Measurements from ENCODE around the gene MEIOB.

DNA sequence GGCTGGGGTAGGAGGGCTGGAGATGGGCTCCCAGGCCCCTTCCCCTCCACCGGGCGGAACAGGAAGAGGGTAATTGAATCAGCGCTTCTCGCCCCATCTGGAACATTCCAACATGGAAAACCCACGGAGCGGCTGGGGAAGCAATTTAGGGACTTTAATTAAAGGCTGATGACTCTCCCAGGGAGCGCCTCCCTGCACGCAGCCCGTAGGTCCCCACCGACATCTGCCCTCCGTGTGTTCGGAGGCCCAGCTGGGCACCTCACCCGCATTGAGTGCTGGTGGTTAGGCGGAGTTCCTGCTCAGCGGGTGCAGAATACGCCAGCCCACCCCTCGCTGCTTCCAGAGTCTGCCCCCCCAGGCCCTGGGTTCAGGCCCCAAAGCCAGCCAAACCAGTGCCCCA lies 36.2 kb upstream of the MEIOB start:
- TF ChIP-seq, protein P1, sequence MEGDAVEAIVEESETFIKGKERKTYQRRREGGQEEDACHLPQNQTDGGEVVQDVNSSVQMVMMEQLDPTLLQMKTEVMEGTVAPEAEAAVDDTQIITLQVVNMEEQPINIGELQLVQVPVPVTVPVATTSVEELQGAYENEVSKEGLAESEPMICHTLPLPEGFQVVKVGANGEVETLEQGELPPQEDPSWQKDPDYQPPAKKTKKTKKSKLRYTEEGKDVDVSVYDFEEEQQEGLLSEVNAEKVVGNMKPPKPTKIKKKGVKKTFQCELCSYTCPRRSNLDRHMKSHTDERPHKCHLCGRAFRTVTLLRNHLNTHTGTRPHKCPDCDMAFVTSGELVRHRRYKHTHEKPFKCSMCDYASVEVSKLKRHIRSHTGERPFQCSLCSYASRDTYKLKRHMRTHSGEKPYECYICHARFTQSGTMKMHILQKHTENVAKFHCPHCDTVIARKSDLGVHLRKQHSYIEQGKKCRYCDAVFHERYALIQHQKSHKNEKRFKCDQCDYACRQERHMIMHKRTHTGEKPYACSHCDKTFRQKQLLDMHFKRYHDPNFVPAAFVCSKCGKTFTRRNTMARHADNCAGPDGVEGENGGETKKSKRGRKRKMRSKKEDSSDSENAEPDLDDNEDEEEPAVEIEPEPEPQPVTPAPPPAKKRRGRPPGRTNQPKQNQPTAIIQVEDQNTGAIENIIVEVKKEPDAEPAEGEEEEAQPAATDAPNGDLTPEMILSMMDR (IDR thresholded peaks at IDR 0.05): no peak
- TF ChIP-seq, protein P2, sequence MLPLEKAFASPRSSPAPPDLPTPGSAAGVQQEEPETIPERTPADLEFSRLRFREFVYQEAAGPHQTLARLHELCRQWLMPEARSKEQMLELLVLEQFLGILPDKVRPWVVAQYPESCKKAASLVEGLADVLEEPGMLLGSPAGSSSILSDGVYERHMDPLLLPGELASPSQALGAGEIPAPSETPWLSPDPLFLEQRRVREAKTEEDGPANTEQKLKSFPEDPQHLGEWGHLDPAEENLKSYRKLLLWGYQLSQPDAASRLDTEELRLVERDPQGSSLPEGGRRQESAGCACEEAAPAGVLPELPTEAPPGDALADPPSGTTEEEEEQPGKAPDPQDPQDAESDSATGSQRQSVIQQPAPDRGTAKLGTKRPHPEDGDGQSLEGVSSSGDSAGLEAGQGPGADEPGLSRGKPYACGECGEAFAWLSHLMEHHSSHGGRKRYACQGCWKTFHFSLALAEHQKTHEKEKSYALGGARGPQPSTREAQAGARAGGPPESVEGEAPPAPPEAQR (CRISPR knock-in tag; IDR thresholded peaks at IDR 0.05): no peak
- TF ChIP-seq RELA (CRISPR knock-in tag; IDR thresholded peaks at IDR 0.05; ENCODE audit: borderline replicate concordance): no peak
- TF ChIP-seq, protein P3, sequence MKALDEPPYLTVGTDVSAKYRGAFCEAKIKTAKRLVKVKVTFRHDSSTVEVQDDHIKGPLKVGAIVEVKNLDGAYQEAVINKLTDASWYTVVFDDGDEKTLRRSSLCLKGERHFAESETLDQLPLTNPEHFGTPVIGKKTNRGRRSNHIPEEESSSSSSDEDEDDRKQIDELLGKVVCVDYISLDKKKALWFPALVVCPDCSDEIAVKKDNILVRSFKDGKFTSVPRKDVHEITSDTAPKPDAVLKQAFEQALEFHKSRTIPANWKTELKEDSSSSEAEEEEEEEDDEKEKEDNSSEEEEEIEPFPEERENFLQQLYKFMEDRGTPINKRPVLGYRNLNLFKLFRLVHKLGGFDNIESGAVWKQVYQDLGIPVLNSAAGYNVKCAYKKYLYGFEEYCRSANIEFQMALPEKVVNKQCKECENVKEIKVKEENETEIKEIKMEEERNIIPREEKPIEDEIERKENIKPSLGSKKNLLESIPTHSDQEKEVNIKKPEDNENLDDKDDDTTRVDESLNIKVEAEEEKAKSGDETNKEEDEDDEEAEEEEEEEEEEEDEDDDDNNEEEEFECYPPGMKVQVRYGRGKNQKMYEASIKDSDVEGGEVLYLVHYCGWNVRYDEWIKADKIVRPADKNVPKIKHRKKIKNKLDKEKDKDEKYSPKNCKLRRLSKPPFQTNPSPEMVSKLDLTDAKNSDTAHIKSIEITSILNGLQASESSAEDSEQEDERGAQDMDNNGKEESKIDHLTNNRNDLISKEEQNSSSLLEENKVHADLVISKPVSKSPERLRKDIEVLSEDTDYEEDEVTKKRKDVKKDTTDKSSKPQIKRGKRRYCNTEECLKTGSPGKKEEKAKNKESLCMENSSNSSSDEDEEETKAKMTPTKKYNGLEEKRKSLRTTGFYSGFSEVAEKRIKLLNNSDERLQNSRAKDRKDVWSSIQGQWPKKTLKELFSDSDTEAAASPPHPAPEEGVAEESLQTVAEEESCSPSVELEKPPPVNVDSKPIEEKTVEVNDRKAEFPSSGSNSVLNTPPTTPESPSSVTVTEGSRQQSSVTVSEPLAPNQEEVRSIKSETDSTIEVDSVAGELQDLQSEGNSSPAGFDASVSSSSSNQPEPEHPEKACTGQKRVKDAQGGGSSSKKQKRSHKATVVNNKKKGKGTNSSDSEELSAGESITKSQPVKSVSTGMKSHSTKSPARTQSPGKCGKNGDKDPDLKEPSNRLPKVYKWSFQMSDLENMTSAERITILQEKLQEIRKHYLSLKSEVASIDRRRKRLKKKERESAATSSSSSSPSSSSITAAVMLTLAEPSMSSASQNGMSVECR (CRISPR knock-in tag; IDR thresholded peaks at IDR 0.05; ENCODE audit: borderline replicate concordance): no peak
- TF ChIP-seq, protein P4, sequence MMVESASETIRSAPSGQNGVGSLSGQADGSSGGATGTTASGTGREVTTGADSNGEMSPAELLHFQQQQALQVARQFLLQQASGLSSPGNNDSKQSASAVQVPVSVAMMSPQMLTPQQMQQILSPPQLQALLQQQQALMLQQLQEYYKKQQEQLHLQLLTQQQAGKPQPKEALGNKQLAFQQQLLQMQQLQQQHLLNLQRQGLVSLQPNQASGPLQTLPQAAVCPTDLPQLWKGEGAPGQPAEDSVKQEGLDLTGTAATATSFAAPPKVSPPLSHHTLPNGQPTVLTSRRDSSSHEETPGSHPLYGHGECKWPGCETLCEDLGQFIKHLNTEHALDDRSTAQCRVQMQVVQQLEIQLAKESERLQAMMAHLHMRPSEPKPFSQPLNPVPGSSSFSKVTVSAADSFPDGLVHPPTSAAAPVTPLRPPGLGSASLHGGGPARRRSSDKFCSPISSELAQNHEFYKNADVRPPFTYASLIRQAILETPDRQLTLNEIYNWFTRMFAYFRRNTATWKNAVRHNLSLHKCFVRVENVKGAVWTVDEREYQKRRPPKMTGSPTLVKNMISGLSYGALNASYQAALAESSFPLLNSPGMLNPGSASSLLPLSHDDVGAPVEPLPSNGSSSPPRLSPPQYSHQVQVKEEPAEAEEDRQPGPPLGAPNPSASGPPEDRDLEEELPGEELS (CRISPR knock-in tag; IDR thresholded peaks at IDR 0.05): no peak
- TF ChIP-seq, protein P5, sequence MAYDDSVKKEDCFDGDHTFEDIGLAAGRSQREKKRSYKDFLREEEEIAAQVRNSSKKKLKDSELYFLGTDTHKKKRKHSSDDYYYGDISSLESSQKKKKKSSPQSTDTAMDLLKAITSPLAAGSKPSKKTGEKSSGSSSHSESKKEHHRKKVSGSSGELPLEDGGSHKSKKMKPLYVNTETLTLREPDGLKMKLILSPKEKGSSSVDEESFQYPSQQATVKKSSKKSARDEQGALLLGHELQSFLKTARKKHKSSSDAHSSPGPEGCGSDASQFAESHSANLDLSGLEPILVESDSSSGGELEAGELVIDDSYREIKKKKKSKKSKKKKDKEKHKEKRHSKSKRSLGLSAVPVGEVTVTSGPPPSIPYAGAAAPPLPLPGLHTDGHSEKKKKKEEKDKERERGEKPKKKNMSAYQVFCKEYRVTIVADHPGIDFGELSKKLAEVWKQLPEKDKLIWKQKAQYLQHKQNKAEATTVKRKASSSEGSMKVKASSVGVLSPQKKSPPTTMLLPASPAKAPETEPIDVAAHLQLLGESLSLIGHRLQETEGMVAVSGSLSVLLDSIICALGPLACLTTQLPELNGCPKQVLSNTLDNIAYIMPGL (CRISPR knock-in tag; IDR thresholded peaks at IDR 0.05): no peak
- TF ChIP-seq, protein P6, sequence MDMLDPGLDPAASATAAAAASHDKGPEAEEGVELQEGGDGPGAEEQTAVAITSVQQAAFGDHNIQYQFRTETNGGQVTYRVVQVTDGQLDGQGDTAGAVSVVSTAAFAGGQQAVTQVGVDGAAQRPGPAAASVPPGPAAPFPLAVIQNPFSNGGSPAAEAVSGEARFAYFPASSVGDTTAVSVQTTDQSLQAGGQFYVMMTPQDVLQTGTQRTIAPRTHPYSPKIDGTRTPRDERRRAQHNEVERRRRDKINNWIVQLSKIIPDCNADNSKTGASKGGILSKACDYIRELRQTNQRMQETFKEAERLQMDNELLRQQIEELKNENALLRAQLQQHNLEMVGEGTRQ (CRISPR knock-in tag; IDR thresholded peaks at IDR 0.05): no peak
- TF ChIP-seq, protein P7, sequence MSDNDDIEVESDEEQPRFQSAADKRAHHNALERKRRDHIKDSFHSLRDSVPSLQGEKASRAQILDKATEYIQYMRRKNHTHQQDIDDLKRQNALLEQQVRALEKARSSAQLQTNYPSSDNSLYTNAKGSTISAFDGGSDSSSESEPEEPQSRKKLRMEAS (CRISPR knock-in tag; IDR thresholded peaks at IDR 0.05): no peak
